Activated CD4-positive, alpha-beta memory T cell treated with anti-CD3 and anti-CD28 coated beads, Interleukin-2, amount 10 ng/mL, durations not matched to agents 7 days and 5 days (primary cell): Measurements from ENCODE around the gene SH3RF3. TPM values are rescaled to one million over a fixed set of nuclear protein-coding genes. Genes with fewer than 3 reads are reported as not detected.

Experiments used
- CTCF ChIA-PET: fragments of 350-600 bp; sonication (Branson Sonifier 250); formaldehyde crosslinking; loops from one replicate; lab custom pipeline; 2021; ENCODE audit warnings: antibody characterized with exemption, inconsistent platforms; lab: Charles Lee
- POLR2A ChIA-PET: fragments of 350-600 bp; sonication (Branson Sonifier 250); formaldehyde crosslinking; loops from one replicate; lab custom pipeline; 2021; ENCODE audit warnings: antibody characterized with exemption; lab: Charles Lee
- DNase-seq: peaks from one replicate; pipeline ENCODE4 v3.0.0-alpha.2; 2020
- H3K27ac Mint-ChIP-seq: one replicate; pipeline ENCODE4 v1.8.0; 2021; ENCODE audit warnings: mild to moderate bottlenecking, mixed read lengths
- H3K27me3 Mint-ChIP-seq: one replicate; pipeline ENCODE4 v1.8.0; 2021; ENCODE audit warnings: mixed read lengths
- H3K36me3 Mint-ChIP-seq: one replicate; pipeline ENCODE4 v1.8.0; 2021; ENCODE audit warnings: low read depth, mixed read lengths
- H3K4me1 Mint-ChIP-seq: one replicate; pipeline ENCODE4 v1.8.0; 2021; ENCODE audit warnings: mixed read lengths
- H3K4me3 Mint-ChIP-seq: one replicate; pipeline ENCODE4 v1.8.0; 2021; ENCODE audit warnings: mild to moderate bottlenecking, mixed read lengths
- H3K9me3 Mint-ChIP-seq: one replicate; pipeline ENCODE4 v1.8.0; 2021; ENCODE audit warnings: mixed read lengths
- total RNA-seq, 2 experiments: library from RNA; stranded (reverse); gene quantifications; one replicate each; pipeline ENCODE4 v1.2.3, GENCODE V29; 2021

SH3RF3 gene
- total RNA-seq, 2 experiments from 2014 or later, result 0.23 to 0.45 TPM

DNA sequence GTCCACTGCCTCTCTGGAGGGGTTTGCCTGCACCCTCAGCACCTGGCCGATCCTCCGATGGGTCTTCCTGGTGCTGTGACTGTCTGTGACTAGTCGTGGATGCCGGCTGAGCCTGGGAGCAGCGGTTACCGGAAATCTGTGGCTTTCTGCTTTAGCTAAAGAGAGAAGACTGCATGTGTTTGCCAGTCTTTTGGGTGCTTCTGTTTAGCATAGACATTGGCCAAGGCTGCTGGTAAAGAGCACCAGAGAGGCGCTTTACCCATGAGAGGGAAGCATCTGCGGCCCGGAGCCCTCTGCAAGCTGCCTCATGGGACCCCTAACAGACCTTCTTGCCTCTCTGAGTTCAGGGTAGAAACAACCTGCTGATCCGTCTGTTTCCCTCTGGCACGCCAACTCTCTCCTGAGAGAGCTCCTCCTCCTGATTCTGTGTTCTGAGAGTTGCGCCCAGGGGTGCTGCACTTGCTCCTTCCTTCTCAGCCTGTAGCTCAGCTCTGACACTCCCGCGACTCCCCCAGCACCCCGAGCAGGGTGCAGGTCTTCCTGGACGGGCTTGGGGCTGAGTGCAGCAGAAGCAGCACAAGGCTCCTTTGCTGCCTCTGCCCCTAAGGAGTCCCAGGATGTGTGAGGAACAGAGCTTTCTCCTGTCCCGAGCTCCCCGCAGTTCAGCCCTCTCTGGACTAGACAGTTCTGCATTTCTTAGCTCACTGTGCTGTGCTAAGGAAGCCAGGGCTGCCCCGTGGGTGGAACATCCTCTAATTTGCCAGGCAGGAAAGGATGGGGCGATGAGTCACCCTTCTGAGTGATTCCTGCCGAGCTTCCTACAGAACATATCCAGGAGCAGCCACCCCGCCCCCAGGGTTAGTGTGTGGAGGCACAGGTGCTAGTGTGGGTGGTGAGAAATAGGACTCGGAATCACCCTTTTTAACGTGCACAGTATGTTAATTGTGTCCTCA lies 203.2 kb downstream of the SH3RF3 start:
- ChIA-PET CTCF (interaction anchor here (0.9 to 1.5 kb wide), 2 partner anchors 9 to 16 kb away, joined by 3 to 7 read pairs; no protein-coding TSS in a partner anchor), POLR2A (interaction anchor here (1.3 to 1.9 kb wide), 3 partner anchors 9 to 115 kb away, joined by 3 to 9 read pairs (median 7); no protein-coding TSS in a partner anchor)
- peaks cover 58% of the 10 kb centered on the region for H3K4me1 Mint-ChIP-seq
- peaks cover 67% of the 10 kb centered on the region for H3K27me3 Mint-ChIP-seq
- H3K9me3 Mint-ChIP-seq, result no peaks in the 10 kb centered on the region
- DNase-seq, result peak; percentile 48
- peak overlapping the region; percentile 47 for H3K4me3 Mint-ChIP-seq
- H3K36me3 Mint-ChIP-seq, result peaks cover 6% of the 10 kb centered on the region
- peak overlapping the region; percentile 81 for H3K27ac Mint-ChIP-seq

DNA sequence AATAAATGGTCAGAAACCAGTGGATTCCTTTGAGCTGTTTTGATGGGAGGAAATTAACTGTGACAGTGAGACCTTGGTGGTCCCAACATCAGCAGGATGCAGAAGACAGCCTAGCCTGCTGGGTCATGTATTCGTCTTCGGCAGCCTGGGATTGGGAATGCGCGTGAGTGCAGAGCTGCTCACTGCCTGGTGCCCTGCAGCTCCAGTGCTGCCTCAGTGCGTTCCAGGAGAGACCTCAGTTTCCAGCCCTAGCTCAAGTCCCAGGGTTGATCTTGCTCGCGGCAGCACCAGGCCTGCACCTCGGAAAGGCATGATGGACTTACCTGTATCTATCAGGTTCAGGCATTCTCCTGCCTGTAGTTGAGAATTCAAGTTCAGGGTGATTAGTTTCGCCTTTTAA lies 203.9 kb downstream of the SH3RF3 start:
- CTCF ChIA-PET, result interaction anchor here (0.9 to 1.5 kb wide), 2 partner anchors 8 to 16 kb away, joined by 3 to 7 read pairs; no protein-coding TSS in a partner anchor
- H3K27me3 Mint-ChIP-seq, result peaks cover 65% of the 10 kb centered on the region
- no peak overlapping the region for H3K4me3 Mint-ChIP-seq
- H3K27ac Mint-ChIP-seq, result peak overlapping the region; percentile 81
- H3K4me1 Mint-ChIP-seq, result peaks cover 59% of the 10 kb centered on the region
- H3K9me3 Mint-ChIP-seq, result no peaks in the 10 kb centered on the region
- POLR2A ChIA-PET, result interaction anchor here (1.3 to 1.9 kb wide), 3 partner anchors 8 to 115 kb away, joined by 3 to 9 read pairs (median 7); no protein-coding TSS in a partner anchor
- no peak for DNase-seq
- peaks cover 6% of the 10 kb centered on the region for H3K36me3 Mint-ChIP-seq

DNA sequence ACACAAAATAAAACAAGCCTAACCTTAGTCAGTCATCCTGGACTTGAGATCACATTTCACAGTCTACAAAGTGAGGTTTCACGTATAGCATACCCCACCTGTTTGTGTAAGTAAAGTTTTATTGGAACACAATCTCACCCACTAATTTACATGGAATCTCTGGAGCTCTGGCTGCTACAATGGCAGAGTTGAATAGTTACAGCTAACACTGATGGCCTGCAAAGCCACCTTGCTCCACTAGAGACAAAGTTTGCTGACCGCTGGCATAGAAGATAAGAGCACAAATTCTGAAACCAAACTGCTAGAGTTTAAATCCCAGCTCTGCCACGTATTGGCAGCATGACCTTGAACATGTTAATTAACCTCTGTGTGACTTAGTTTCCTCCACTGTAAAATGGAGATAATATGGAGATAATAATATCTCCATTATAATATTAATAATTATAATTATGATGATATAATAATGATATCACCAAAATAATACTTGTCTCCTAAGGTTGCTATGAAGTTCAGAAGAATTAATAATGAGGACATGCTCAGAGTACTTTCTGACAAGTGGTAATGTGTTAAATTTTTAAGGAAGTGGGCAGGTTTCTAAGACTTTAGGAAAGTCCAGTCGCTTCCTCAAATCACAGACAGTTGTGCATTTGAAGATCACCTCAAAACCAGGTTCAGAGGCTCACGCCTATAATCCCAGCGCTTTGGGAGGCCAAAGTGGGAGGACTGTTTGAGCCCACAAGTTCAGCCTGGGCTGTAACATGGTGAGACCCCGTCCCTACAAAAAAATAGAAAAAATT lies 204.6 kb downstream of the SH3RF3 start:
- Mint-ChIP-seq H3K4me1 (peaks cover 62% of the 10 kb centered on the region), H3K4me3 (no peak overlapping the region), H3K27ac (no peak overlapping the region), H3K36me3 (peaks cover 7% of the 10 kb centered on the region), H3K9me3 (no peaks in the 10 kb centered on the region), H3K27me3 (peaks cover 65% of the 10 kb centered on the region)
- ChIA-PET POLR2A (no interaction called here), CTCF (no interaction called here)
- no peak for DNase-seq

DNA sequence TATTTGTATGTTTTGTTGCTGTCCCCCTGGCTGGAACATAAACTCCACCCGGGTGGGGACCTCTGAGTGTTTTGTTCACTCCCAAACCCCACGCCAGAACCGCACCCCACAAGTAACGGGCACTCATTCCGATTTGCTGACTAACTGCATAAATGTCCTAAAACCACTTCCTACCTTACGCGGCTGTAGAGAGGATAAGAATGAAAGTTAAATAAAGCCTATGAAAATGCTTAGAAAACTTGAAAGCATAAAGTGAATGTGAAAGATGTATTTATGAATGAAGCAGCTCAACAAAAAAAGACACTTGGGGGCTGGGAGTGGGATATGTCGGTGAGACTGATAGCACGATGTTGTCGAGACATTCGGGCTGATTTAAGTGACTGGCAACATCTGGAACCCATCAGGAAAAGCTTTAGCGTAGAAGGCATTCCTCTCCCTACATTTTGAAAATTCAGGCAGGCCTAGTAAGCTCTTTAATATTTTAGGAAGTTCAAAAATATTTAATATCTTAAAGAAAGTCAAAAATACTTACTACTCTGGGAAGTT lies 206.7 kb downstream of the SH3RF3 start:
- peak; percentile 57 for DNase-seq
- peak overlapping the region; percentile 78 for H3K27ac Mint-ChIP-seq
- CTCF ChIA-PET, result interaction anchor here (0.8 to 1.1 kb wide), 2 partner anchors 118 to 174 kb away, joined by 3 read pairs; no protein-coding TSS in a partner anchor
- H3K36me3 Mint-ChIP-seq, result peaks cover 4% of the 10 kb centered on the region
- peaks cover 63% of the 10 kb centered on the region for H3K4me1 Mint-ChIP-seq
- POLR2A ChIA-PET, result interaction anchor here (1.0 to 1.5 kb wide), 4 partner anchors 13 to 304 kb away, joined by 3 to 9 read pairs (median 4); no protein-coding TSS in a partner anchor
- peaks cover 65% of the 10 kb centered on the region for H3K27me3 Mint-ChIP-seq
- H3K4me3 Mint-ChIP-seq, result peak overlapping the region; percentile 39
- H3K9me3 Mint-ChIP-seq, result no peaks in the 10 kb centered on the region

DNA sequence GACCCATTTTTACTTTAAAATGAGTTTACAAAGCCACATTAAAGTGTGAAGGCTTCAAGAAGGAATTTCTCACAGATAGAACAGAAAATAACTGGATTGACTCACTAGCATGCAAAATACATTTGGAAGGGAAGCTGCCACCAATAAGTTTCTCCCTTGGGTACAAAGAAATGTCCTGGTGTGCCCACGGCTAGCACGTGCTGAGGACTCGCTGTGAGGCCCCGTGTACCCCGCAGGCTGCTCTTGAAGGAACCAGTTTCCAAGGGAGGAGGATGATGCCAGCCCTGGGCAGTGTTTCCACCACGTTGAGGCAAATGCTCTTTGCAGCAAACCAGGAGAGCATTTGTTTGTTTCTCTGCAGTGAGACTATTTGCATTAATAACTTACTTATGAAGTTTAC lies 207.3 kb downstream of the SH3RF3 start:
- Mint-ChIP-seq H3K4me3 (no peak overlapping the region), H3K27me3 (peaks cover 60% of the 10 kb centered on the region), H3K9me3 (no peaks in the 10 kb centered on the region), H3K4me1 (peaks cover 69% of the 10 kb centered on the region), H3K36me3 (peaks cover 4% of the 10 kb centered on the region), H3K27ac (peak overlapping the region; percentile 78)
- POLR2A ChIA-PET, result interaction anchor here (1.0 to 1.5 kb wide), 4 partner anchors 13 to 304 kb away, joined by 3 to 9 read pairs (median 4); no protein-coding TSS in a partner anchor
- CTCF ChIA-PET, result interaction anchor here (0.8 to 1.1 kb wide), 2 partner anchors 118 to 173 kb away, joined by 3 read pairs; no protein-coding TSS in a partner anchor
- DNase-seq, result no peak

DNA sequence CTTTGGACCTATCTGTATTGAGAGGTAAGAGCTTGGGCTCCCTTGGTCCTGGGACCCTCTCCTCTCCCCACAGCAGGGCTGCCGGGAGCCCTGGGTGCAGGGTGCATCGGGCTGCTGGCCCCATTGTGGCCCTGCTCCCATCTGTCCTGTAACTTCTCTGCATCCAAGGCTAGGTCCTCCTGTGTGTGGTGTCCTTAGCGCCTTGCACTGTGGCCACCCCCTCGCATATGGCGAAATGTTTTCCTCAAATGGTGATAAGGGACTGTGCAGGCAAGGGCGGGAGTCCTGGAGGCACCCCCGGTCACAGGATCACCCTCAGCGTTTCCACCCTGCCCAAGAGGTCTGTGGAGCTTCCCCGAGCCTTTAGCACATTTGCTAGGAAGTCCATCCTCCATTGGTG lies 208.2 kb downstream of the SH3RF3 start:
- peaks cover 60% of the 10 kb centered on the region for H3K27me3 Mint-ChIP-seq
- H3K27ac Mint-ChIP-seq, result no peak overlapping the region
- H3K9me3 Mint-ChIP-seq, result no peaks in the 10 kb centered on the region
- POLR2A ChIA-PET, result no interaction called here
- H3K4me1 Mint-ChIP-seq, result peaks cover 68% of the 10 kb centered on the region
- no peak overlapping the region for H3K4me3 Mint-ChIP-seq
- DNase-seq, result no peak
- peaks cover 4% of the 10 kb centered on the region for H3K36me3 Mint-ChIP-seq
- CTCF ChIA-PET, result no interaction called here

DNA sequence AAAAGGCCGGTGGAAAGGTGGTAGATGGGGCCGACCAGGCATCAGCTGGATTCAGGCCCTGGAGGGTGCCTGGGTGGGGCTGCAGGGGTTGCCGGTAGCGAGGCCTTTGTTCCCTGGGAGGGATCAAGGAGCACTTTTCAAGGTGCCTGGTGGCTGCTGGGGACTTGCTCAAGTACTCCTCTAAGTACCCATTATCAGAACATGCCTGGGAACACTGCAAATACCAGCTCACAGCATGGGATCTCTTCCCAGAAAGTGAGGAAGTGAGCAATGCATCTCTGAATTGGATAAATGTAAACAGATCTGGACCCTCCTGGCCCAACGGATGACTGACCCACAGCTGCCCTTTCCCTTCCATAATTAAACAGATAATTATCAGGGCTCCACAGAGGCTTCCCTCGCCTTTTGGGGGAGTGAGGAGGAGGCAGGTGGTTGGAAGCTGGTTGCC lies 210.5 kb downstream of the SH3RF3 start:
- Mint-ChIP-seq H3K4me3 (no peak overlapping the region), H3K27ac (no peak overlapping the region), H3K27me3 (peaks cover 57% of the 10 kb centered on the region), H3K4me1 (peaks cover 54% of the 10 kb centered on the region), H3K36me3 (peaks cover 4% of the 10 kb centered on the region), H3K9me3 (no peaks in the 10 kb centered on the region)
- POLR2A ChIA-PET, result no interaction called here
- no peak for DNase-seq
- CTCF ChIA-PET, result no interaction called here

DNA sequence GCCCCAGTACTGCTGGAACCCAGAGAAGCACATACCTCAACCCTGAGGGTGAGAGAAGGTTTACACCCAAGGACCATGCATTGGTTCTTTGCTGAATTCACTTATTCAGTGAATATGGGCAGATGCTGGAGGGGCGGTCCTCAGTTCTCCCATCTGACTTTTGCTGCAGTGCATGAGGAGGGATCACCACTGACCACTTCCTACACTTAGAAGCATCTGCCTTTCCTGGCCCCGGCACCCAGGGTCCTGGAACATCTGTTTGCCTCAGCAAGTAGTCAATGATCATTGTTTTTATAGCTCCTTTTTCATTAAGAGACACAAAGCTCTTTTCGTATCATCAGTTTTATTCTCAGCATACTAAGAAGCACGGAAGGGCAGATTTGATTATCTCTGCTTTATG lies 211.4 kb downstream of the SH3RF3 start:
- DNase-seq, result no peak
- ChIA-PET CTCF (no interaction called here), POLR2A (interaction anchor here (1.5 kb wide), 1 partner anchor 123 kb away, joined by 4 read pairs; no protein-coding TSS in a partner anchor)
- peaks cover 4% of the 10 kb centered on the region for H3K36me3 Mint-ChIP-seq
- peaks cover 46% of the 10 kb centered on the region for H3K4me1 Mint-ChIP-seq
- peak overlapping the region; percentile 11 for H3K27ac Mint-ChIP-seq
- H3K4me3 Mint-ChIP-seq, result no peak overlapping the region
- H3K9me3 Mint-ChIP-seq, result no peaks in the 10 kb centered on the region
- peaks cover 60% of the 10 kb centered on the region for H3K27me3 Mint-ChIP-seq

DNA sequence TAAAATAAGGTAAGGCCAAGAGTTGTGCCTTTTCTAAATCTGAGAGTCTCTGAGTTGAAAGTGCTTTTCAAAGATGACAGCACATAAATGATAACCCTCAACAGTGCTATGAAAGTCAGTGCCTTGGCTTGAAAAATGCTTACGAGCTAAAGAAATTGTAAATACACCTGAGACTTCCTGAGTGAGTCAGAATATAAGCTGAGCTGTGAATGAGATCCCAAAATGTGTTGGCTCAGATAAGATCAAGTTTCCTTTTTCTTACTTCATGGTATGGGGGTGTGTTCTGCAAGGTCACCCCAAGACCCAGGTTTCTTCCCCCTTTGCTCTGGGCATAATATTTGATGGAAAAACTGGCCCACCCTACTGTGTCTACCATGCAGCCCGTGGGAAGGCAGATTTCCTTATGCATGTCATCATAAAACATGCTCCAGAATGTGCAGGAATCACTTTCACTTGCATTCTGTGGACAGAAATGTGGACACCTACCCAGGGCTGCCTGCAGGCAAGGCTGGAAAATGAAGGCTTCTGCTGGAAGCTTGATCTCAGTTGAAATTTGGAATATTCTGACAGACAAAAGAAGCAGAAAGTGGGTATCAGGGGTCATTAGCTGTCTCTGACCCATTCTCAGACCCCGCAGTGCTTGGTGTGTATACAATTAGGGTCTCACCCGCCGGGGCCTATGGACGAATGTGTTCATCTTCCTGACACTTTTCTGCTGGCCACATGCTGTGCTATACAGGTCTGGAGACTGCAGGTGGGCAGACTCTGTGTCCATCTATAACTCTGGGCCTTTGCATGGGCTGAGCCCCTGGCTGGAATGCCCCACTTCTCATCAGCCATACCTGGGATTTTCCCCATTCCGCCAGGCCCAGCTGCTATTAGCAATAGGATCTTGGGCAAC lies 212.6 kb downstream of the SH3RF3 start:
- H3K27me3 Mint-ChIP-seq, result peaks cover 58% of the 10 kb centered on the region
- no peak for DNase-seq
- no peak overlapping the region for H3K4me3 Mint-ChIP-seq
- peaks cover 4% of the 10 kb centered on the region for H3K36me3 Mint-ChIP-seq
- POLR2A ChIA-PET, result interaction anchor here (1.1 to 1.5 kb wide), 2 partner anchors 9 to 124 kb away, joined by 4 to 9 read pairs; no protein-coding TSS in a partner anchor
- CTCF ChIA-PET, result interaction anchor here (1.0 kb wide), 1 partner anchor 9 kb away, joined by 3 read pairs; no protein-coding TSS in a partner anchor
- no peak overlapping the region for H3K27ac Mint-ChIP-seq
- H3K9me3 Mint-ChIP-seq, result no peaks in the 10 kb centered on the region
- peaks cover 33% of the 10 kb centered on the region for H3K4me1 Mint-ChIP-seq

DNA sequence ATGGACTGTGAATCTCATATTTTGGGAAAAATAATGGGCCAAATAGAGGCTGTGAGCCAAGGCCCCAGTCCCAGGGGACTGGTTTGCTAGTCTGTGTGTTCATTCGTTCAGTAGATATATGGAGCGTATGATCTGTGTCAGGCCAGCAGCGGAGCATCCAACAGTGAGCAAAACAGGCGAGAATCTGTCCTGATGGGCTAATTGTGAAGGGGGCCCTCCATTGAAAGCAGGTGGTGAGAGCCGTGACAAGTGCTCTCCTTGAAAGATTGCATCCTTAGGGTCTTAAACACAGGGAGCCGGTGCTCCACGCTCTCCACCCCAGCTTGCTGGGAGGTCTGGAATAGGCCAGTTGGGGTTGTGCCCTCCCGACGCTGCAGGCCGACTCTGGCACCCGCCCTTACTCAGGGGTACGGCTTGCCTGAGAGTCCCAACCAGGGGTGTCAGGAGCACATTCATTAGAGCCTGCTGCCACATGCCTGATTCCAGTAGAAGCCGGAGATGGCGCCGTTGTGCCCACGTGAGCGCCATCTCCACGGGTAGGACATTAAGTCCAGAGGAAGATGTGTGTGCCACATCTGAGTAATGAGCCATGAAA lies 213.3 kb downstream of the SH3RF3 start:
- Mint-ChIP-seq H3K27ac (no peak overlapping the region), H3K9me3 (no peaks in the 10 kb centered on the region), H3K4me3 (no peak overlapping the region), H3K27me3 (peaks cover 55% of the 10 kb centered on the region), H3K36me3 (peaks cover 4% of the 10 kb centered on the region), H3K4me1 (peaks cover 29% of the 10 kb centered on the region)
- DNase-seq, result no peak
- CTCF ChIA-PET, result no interaction called here
- POLR2A ChIA-PET, result no interaction called here

DNA sequence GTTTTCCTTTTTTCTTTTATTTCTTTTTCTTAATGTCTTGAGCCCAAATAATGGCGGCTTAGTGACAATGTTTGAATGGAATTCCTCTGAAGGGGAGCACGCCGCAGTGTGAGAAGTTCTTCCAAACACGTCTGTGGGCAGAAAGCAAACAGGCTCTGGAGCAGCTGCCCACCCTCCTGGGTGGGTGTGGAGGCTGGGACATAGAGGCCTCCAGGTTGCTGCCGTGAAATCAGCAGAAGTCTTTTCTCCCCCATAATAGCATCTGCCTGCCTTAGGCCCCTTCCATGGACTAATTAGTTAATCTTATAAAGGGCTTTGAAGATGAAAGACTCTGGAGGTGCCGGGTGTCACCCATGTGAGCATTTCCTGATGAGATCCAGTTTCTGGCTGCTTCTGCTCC lies 213.9 kb downstream of the SH3RF3 start:
- peaks cover 4% of the 10 kb centered on the region for H3K36me3 Mint-ChIP-seq
- H3K27ac Mint-ChIP-seq, result no peak overlapping the region
- H3K9me3 Mint-ChIP-seq, result no peaks in the 10 kb centered on the region
- no peak for DNase-seq
- H3K27me3 Mint-ChIP-seq, result peaks cover 52% of the 10 kb centered on the region
- H3K4me3 Mint-ChIP-seq, result no peak overlapping the region
- CTCF ChIA-PET, result no interaction called here
- POLR2A ChIA-PET, result no interaction called here
- peaks cover 29% of the 10 kb centered on the region for H3K4me1 Mint-ChIP-seq
